ENCODE measurements around the gene RFC3.
"Not testable (repeated sequence)": the region's sequence is repeated elsewhere in the genome, so short reads cannot be mapped to it uniquely, and the experiment has no call there.

The RFC3 gene

DNA sequence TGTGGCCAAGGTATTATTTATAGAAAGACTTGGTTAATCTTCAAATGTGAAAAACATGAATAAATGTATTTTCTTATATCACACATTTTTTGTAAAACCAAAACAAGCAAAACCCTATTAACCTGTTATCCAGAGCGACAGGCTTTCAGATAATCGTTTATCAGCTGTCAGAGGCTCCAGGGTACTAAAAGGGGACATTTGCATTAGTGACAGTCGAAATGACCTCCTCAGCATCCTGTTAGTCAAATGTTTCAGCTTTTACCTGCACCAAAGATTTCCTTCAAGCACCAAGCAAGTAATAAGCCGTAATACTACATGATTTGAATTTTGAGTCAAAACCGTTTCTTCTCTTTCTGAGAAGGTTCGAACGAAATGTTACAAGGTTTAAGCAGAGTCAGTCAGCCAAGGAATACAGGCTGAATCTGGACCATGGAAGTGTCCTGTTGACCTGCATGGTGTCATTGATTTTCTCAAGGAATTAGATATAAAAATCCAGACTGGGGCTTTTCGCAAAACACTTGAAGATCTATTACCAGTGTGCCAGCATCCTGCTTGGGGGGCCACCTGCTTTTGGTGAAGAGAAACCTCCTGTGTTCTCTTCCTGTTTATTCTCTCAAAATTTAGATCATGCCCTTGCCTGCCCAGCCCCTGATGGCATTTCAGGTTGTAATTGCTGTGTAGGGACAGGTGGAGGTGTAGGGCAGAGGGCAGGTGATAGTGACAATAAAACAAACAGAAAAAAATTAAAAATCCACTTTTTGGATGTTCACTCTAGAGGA, 11.3 kb upstream of the RFC3 start:
- no peak for FAIRE-seq

DNA sequence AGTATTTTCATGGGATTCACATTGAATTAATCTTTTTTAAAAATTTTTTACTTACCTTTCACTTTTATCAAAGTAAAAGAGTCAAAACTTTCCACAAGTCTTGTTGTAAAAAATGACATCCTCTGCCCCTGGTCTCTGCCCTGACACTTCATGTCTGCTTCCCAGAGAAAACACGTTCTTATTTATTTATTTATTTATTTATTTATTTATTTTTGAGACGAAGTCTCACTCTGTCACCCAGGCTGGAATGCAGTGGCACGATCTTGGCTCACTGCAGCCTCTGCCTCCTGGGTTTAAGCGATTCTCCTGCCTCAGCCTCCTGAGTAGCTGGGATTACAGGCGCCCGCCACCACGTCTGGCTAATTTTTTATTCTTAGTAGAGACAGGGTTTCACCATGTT, 5.1 kb upstream of the RFC3 start:
- not testable (repeated sequence) for FAIRE-seq; DNase-seq (ENCODE audit: insufficient read length, low spot score)

More for the DNA sequence above, 11.3 kb upstream of the RFC3 start:
- DNase-seq (ENCODE audit: insufficient read length, low spot score) = no peak

DNA sequence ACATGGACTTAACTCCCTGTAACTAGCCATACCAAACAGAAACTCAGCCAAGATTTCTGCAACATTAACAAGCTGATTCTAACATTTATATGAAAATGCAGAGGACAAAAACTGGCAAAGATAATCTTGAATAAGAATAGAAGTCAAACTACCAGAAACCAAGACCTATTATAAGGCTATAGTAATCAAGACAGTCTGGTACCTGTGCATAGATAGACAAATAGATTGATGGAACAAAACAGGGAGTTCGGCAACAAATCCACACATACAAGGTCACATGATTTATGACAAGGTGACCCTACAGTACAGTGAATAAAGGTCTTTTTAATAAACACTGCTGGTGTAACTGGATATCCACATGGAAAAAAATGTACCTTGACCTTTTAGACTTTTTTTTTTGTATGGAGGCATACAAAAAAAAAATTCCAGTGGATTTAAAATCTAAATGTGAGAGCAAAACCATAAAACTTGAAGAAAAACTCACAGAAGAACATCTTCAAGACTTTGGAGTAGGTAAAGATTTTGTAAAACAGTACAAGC, 2.9 kb upstream of the RFC3 start:
- FAIRE-seq = no peak
- no peak for DNase-seq (ENCODE audit: insufficient read length, low spot score)

DNA sequence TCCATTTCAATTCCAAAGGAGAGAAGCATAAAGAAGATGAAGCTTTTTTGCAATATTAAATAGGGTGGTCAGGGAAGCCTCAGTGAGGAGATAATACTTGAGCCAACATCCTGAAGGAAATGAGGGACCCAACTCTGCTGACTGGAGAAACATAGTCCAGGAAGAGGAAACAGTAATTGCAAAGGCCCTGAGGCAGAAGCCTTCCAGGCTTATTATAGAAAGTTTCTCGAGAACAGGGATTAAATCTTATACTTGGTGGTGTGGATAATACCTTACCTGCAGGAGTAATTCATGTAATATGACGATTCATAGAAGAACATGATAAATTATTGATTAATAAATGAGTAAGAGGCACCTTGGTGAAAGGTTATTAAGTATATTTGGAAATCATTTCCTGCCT, 1.0 kb upstream of the RFC3 start:
- FAIRE-seq (no peak), DNase-seq (ENCODE audit: insufficient read length, low spot score) (no peak)

DNA sequence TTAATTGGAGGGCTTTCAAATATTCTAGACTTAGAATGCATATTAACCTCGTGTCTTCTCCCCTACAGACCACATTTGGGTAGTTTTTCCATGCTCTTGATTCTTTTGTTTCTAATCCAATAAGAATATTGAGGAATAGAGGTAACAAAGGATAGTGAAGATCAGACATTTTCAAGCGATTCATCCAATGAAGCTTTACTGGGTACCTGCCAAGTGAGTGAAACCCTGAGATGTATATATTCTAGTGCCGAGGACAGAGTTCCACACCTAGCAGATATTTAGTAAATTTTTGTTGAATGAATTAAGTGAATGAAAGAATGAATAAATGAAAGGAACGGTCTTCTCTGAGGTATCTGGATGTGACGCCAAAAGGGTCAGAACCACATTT, 442 bp upstream of the RFC3 start:
- DNase-seq (ENCODE audit: insufficient read length, low spot score) = no peak
- FAIRE-seq = no peak

DNA sequence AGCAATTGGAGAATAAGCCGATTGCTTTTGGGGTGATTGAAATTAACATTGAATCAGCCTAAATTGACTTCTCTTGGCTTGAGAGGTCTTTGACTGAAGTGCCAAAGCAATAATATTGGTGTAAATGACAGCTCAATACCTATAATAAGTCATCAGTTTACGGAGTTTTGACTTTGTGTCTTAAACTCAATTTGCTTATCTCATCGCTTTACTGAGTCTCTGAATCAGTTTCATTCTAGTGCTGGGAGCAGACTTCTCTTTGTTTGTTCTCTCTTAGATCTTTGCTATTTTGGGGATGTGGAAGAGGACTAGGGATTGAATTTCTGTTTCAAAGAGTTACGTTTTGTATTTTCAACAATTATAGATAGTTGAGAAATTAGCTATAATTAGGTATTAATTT, 7.1 kb downstream of the RFC3 start:
- DNase-seq (ENCODE audit: insufficient read length, low spot score) (no peak), FAIRE-seq (no peak)

DNA sequence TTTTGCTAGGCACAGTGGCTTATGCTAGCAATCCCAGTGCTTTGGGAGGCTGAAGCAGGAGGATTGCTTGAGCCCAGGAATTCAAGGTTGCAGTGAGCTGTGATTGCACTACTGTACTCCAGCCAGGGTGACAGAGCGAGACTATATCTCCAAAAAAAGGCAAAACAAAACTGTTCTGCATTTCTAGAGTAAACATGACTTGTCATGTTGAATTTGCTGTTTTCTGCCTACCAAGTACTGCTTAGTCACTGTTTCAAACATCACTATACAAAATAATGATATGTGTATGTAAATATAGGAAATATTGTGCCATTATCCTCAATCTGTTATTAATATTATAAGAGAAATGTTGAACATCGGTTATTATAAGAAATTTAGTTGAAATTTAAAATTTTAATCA, 9.2 kb downstream of the RFC3 start:
- DNase-seq (ENCODE audit: insufficient read length, low spot score) (no peak), FAIRE-seq (no peak)

DNA sequence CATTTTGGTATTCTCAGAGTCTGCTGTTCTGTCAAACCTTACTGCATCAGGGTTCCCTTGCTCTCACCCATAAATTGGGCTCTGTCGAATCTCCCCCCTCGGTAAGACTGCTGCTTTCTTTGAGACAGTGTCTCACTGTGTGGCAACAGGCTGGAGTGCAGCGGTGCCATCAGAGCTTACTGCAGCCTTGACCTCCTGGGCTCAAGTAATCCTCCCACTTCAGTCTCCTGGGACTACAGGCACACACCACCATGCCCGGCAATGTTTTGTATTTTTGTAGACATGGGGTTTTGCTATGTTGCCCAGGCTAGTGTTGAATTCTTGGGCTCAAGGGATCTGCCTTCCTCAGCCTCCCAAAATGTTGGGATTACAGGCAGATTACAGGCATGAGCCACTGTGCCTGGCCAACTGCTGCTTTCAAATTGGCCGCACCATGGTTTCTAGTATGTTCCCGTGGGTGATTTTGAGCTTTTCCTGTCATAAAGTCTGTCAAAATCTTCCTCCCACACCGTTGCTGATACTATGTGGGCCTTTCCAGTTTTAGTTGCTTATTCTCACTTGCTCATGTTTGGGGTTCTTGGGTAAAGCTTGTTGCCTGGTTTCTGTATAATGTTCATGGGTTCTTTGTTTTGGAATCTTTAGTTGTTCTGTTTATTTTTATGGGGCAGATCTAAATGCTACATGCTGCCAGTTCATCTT, 10.6 kb downstream of the RFC3 start:
- FAIRE-seq = no peak
- DNase-seq (ENCODE audit: insufficient read length, low spot score) = no peak

DNA sequence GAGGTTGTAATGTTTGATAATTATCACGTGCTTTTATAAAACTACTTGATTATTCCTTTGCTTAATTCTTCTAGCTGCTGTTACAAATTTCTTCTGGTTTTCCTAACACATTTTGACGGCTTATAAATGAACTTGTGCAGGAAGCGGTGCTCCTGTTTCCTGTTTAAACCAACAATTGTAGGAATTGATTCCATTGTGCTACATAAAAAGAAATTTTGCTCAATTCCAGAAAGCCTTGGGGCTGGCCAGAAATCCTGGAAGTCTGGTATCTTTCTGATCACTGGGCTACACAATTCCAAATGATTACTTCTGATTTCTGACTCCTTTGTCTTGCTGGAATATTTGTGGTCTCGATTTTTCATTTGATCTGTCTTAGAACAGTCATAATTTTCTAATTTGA, 14.9 kb downstream of the RFC3 start:
- FAIRE-seq (no peak), DNase-seq (ENCODE audit: insufficient read length, low spot score) (no peak)

DNA sequence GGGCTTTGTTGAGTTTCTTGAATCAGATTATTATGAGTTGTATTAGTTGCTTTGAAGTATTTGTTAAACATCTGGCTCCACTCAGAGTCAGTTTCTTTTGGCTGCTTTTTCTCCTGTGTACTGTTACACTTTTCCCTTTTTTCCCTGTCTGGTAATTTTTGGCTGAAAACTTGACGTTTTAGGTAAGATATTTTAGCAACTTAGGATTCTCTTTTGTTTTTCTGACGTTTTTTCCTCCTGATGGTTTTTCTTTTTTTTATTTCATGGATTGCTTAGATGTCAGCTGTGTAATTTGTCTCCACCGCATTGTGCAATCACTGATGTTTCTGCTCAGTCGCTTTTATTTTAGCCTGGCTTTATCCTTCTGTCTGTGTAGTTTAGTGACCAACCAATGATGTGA, 20.7 kb downstream of the RFC3 start:
- FAIRE-seq = no peak
- no peak for DNase-seq (ENCODE audit: insufficient read length, low spot score)

DNA sequence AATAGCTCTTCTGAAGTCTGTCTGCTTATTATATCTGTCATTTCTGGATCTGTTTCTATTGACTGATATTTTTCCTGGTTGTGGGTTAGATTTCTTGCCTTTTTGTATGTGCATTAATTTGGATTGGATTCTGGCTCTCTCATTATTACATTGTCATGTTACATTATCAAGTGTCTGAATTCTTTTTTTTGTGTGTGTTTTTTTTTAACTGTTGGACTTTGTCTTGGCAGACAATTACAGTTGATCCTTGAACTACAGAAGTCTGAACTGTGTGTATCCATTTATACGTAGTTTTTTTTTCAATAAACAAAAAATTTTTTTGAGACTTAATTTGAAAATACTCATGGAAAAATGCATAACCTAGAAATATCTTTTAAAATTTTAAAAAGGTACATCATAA, 22.5 kb downstream of the RFC3 start:
- DNase-seq (ENCODE audit: insufficient read length, low spot score) (no peak), FAIRE-seq (no peak)

DNA sequence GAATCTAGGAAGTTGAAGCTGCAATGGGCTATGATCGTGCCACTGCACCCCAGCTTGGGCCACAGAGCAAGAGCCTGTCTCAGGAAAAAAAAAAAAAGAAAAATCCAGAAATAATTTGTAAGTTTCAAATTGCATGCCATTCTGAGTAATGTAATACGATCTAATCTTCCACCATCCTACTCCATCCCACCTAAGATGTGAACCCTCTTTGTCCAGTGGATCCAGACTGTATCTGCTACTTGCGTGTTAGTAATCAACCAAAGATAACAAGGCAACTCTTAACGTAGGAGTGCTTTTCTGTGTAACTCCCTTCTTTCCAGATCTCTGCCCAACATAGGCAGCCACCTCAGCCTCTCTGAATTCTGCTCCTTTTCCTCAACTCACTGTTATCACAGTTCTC, 24.3 kb downstream of the RFC3 start:
- no peak for FAIRE-seq
- DNase-seq (ENCODE audit: insufficient read length, low spot score) = no peak

DNA sequence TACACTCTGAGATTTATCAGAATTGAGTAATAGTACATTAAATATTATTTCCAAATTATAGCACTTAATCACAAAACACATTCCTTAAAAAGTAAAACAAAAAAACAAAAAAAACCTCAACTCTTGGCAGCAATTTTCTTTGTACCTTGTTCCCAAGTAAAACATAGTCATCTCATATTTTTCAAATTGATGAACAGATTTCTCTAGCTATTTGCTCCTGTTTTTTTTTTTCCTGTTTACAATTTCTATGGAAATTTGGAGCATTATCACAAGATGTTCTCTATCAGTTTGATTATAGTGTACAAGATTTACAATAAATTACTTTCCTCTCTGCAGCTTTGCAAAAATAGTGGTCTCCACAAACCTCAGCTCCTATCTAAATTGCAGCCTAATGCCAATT, 25.0 kb downstream of the RFC3 start:
- DNase-seq (ENCODE audit: insufficient read length, low spot score) (no peak), FAIRE-seq (no peak)

DNA sequence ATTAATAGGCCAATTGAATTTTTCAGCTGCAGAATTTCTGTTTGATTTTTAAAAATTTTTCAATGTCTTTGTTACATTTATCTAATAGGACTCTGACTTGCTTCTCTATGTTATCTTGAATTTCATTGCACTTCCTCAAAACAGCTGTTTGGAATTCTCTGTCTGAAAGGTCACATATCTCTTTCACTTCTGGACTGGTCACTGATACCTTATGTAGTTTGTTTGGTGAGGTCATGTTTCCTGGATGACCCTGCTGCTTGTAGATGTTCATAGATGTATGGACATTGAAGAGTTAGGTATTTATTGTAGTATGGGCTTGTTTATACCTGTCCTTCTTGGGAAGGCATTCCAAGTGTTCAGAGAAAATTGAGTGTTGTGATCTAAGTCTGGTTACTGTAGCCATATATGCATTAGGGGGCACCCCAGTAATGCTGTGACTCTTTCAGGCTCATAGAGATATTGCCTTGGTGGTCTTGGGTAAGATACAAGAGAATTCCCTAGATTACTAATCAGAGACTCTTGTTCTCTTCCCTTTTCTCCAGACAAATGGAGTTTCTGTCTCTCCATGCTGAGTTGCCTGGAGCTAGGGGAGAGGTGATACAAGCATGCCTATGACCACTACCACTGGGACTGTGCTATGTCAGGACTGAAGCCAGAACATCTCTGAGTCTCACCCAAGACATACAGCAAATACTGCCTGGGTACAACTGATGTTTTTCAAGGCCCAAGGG, 27.8 kb downstream of the RFC3 start:
- DNase-seq (ENCODE audit: insufficient read length, low spot score) = no peak
- FAIRE-seq = no peak

DNA sequence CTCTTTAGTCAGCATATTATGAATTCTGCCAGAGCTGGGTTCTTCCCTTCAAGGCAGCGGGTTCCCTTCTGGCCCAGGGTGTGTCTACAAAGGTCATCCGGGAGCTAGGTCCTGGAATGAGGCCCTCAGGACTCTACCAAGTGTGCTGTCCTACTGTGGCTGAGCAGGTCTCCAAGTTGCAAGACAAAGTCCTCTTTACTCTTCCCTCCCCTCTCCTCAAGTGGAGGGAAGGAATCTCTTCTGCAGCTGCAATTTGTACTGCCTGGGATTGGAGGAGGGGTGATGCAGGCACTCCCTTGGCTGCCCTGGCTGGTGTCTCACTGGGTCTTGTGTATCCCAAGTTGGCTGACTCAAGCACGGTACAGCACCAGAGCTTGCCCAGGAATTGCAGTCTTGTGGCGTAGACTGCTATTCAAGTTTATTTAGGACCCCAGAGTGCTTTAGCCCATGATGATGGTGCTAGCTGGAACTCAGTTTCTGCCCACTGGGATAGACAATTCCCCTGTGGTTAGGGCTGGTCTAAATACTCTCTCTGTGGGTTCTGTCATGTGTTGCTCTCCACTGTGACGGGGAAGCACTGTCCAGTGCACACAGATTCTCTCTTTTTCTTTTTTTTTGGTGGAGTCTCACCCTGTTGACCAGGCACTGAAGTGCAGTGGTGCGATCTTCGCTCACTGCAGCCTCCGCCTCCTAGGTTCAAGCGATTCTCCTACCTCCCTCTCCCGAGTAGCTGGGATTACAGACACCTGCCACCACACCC, 28.5 kb downstream of the RFC3 start:
- FAIRE-seq (no peak), DNase-seq (ENCODE audit: insufficient read length, low spot score) (no peak)

DNA sequence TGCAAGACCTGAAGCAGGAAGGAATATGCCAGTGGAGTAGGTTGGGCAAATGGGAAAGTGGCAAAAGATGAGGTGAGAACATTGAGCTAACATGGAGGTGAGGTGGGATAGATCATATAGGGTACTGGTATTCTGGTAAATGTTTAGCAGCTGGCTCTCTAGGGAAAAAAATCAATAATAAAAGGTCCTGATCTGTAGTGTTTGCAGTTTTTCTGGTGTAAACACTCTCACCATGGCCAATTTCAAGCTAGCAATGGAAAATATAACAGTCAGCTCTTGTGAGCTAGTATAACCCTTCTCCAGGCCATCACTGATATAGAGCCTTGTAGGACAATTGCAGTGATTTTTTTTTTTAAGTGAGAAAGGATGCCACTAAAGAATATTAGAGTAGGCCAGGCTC, 31.3 kb downstream of the RFC3 start:
- FAIRE-seq (no peak), DNase-seq (ENCODE audit: insufficient read length, low spot score) (no peak)

DNA sequence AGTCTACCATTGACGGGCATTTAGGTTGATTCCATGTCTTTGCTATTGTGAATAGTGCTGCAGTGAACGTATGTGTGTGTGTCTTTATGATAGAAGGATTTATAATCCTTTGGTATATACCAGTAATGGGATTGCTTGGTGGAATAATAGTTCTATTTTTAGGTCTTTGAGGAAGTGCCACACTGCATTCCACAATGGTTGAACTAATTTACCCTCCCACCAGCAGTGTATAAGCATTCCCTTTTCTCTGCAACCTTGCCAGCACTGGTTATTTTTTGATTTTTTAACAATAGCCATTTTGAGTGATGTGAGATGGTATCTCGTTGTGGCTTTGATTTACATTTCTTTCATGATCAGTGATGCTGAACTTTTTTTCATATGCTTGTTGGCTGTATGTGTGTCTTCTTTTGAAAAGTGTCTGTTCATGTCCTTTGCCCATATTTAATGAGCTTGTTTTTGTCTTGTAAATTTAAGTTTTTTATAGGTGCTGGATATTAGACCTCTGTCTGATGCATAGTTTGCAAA, 37.5 kb downstream of the RFC3 start:
- no peak for FAIRE-seq
- DNase-seq (ENCODE audit: insufficient read length, low spot score) = no peak

DNA sequence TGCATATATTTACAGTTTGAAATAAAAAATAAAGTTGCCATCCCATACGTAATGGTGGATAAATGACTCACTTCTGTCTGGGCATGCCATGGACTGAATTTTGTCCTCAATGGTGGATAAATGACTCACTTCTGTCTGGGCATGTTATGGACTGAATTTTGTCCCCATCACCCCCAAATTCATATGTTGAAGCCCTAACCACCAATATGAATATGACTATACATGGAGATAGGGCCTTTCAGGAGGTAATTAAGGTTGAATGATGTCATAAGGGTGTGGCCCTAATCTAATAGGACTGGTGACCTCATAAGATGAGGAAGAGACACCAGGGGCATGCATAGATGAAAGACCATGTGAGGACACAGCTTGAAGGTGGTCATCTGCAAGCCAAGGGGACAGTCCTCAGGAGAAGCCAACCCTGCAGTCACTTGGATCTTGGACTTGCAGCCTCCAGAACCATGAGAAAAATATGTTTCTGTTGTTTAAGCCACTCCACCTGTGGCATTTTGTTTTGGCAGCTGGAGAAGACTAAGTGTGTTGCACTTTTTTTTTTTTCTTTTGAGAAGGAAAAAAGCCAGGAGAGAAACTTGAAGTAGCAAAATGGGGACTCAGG, 41.8 kb downstream of the RFC3 start:
- DNase-seq (ENCODE audit: insufficient read length, low spot score) (no peak), FAIRE-seq (no peak)

DNA sequence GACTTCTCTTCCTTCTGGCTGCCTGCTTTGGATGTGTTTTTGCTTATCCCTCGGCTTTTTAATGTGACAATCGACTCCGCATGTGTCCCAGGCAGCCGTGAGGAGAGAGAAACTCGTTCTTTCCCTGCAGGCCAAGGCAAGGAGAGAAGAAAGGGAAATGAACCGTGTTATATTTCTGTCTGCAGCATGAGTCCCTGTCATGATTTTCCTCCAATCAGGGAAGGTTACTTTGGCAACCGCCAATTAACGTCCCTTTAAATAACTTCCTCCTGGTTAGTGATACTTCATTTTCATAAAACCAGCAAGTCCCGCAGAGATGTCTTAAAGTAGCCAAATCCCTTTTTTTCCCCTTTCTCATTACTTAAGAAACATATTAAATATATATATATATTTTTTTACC, 42.6 kb downstream of the RFC3 start:
- FAIRE-seq (no peak), DNase-seq (ENCODE audit: insufficient read length, low spot score) (no peak)

DNA sequence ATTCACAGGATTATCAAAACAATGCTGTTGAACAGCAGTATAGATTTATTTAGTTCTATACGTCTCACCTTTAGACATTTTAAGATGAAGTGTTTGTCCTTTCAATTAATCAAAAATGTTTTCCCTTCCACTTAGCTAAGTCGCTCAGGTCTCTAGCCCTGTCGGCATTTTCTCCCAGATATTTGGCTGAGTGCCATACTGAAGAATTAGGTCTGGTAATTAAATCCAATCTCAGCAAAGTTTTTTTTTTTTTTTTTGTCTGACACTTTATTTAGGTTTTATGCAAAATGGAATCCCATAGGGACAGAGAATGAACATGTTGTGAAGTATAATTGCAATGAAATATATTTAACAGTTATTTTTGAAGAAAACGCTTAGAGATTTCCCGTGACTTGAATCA, 44.1 kb downstream of the RFC3 start:
- FAIRE-seq (no peak), DNase-seq (ENCODE audit: insufficient read length, low spot score) (no peak)

Measured in GM19239 (cell line).